Calu3 (cell line): Measurements from ENCODE around the gene FCHSD2. TPM values are rescaled to one million over a fixed set of nuclear protein-coding genes. Genes with fewer than 3 reads are reported as not detected.

Experiments
- BruUV-seq: library from RNA; stranded (reverse); fragments of 400-500 nt; replicated peaks from 2 replicates; lab custom pipeline; 2021; lab: Mats Ljungman, UMichigan
- CTCF ChIA-PET: fragments of 300-600 bp; sonication (Branson Sonifier 250); formaldehyde crosslinking; loops from one replicate; lab custom pipeline; 2022; ENCODE audit warnings: antibody characterized with exemption; lab: Charles Lee
- DNase-seq: peaks from one replicate; pipeline ENCODE4 v3.0.0; 2022
- H3K27ac Mint-ChIP-seq: one replicate; pipeline ENCODE4 v1.8.0; 2022; ENCODE audit warnings: mixed read lengths; ENCODE audit not compliant: unreplicated experiment
- H3K27me3 Mint-ChIP-seq: one replicate; pipeline ENCODE4 v1.8.0; 2022; ENCODE audit warnings: mixed read lengths; ENCODE audit not compliant: unreplicated experiment
- H3K36me3 Mint-ChIP-seq: one replicate; pipeline ENCODE4 v1.8.0; 2022; ENCODE audit warnings: mild to moderate bottlenecking, moderate library complexity, mixed read lengths; ENCODE audit not compliant: insufficient read depth, unreplicated experiment
- H3K4me1 Mint-ChIP-seq: one replicate; pipeline ENCODE4 v1.8.0; 2022; ENCODE audit warnings: mild to moderate bottlenecking, low read depth, mixed read lengths; ENCODE audit not compliant: unreplicated experiment
- H3K4me3 Mint-ChIP-seq: one replicate; pipeline ENCODE4 v1.8.0; 2022; ENCODE audit warnings: mild to moderate bottlenecking, low read depth, moderate library complexity, mixed read lengths; ENCODE audit not compliant: unreplicated experiment
- H3K9me3 Mint-ChIP-seq: one replicate; pipeline ENCODE4 v1.8.0; 2022; ENCODE audit warnings: low read depth, mixed read lengths; ENCODE audit not compliant: unreplicated experiment
- intact Hi-C: fragments of 100-400 bp; cut with micrococcal nuclease; formaldehyde crosslinking; loops from one replicate; pipeline ENCODE4 v1.10.0; 2022; ENCODE audit not compliant: unreplicated experiment
- total RNA-seq: library from RNA; stranded (reverse); gene quantifications from 2 replicates; pipeline ENCODE4 v1.2.3, GENCODE V29; 2022
- TF ChIP-seq, protein P1 (sequence below): fragments of 200-600 bp; IDR thresholded peaks from one replicate; pipeline ENCODE4 v1.8.0; 2022; ENCODE audit warnings: antibody characterized with exemption; ENCODE audit not compliant: unreplicated experiment

FCHSD2 gene
- total RNA-seq, 1 experiment from 2014 or later = 16.2 TPM

GRCh38 chr11:72951193-72951592 lies 190.9 kb downstream of the FCHSD2 start:
- Mint-ChIP-seq H3K4me3 (no peak overlapping the region), H3K4me1 (no peaks in the 10 kb centered on the region), H3K9me3 (no peaks in the 10 kb centered on the region), H3K27ac (no peak overlapping the region), H3K27me3 (no peaks in the 10 kb centered on the region), H3K36me3 (no peaks in the 10 kb centered on the region)
- CTCF ChIA-PET = no interaction called here
- TF ChIP-seq, protein P1, sequence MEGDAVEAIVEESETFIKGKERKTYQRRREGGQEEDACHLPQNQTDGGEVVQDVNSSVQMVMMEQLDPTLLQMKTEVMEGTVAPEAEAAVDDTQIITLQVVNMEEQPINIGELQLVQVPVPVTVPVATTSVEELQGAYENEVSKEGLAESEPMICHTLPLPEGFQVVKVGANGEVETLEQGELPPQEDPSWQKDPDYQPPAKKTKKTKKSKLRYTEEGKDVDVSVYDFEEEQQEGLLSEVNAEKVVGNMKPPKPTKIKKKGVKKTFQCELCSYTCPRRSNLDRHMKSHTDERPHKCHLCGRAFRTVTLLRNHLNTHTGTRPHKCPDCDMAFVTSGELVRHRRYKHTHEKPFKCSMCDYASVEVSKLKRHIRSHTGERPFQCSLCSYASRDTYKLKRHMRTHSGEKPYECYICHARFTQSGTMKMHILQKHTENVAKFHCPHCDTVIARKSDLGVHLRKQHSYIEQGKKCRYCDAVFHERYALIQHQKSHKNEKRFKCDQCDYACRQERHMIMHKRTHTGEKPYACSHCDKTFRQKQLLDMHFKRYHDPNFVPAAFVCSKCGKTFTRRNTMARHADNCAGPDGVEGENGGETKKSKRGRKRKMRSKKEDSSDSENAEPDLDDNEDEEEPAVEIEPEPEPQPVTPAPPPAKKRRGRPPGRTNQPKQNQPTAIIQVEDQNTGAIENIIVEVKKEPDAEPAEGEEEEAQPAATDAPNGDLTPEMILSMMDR = no peak
- BruUV-seq = no TSS peak
- intact Hi-C loops = no loop called here
- DNase-seq = no peak

DNA sequence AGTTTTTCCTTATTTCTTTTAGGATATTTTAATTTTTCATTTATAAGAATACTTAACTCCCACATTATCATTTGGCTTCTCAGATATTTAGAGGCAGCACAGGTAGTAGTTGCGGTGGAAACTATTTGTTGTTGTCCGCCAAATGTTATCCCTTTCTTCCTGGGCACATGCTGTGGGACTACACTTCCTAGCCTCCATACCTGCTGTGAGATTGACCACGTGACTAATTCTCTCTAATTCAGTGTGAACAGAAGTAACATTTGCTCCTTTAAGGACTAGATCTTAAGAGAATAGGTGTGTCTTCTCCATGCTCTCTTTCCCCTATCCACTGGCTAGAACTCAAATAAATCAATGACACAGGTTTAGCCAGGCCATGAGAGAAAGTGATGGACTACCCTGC lies 191.4 kb downstream of the FCHSD2 start:
- Mint-ChIP-seq H3K9me3 (no peaks in the 10 kb centered on the region), H3K4me3 (no peak overlapping the region), H3K4me1 (no peaks in the 10 kb centered on the region), H3K27me3 (no peaks in the 10 kb centered on the region), H3K36me3 (no peaks in the 10 kb centered on the region), H3K27ac (no peak overlapping the region)
- TF ChIP-seq, protein P1 = no peak
- DNase-seq = no peak
- intact Hi-C loops = no loop called here
- CTCF ChIA-PET = no interaction called here
- no TSS peak for BruUV-seq

DNA sequence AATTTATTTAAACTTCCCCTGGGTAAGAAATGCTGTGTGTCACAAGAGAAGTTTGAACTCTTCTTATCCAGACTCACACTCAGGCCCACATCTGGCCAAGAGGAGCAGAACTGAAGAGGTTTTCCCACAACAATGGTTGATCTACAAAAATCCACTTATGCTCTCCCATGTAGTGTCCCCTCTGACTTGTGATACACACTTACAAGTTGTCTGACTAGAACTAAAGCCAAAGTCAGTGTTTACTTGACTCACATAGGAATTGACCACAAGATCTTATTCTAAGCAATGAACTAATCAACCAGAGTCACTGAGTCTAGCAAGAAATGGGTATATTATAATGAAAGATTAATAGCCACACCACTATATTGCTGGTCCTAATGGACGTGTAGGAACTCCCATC lies 194.9 kb downstream of the FCHSD2 start:
- intact Hi-C loops = no loop called here
- no peak overlapping the region for H3K4me3 Mint-ChIP-seq
- H3K27me3 Mint-ChIP-seq = no peaks in the 10 kb centered on the region
- H3K4me1 Mint-ChIP-seq = no peaks in the 10 kb centered on the region
- no peak for DNase-seq
- no peak overlapping the region for H3K27ac Mint-ChIP-seq
- no peaks in the 10 kb centered on the region for H3K9me3 Mint-ChIP-seq
- CTCF ChIA-PET = no interaction called here
- H3K36me3 Mint-ChIP-seq = no peaks in the 10 kb centered on the region
- TF ChIP-seq, protein P1 = no peak
- no TSS peak for BruUV-seq

- H3K36me3 Mint-ChIP-seq = no peaks in the 10 kb centered on the region
- no peaks in the 10 kb centered on the region for H3K9me3 Mint-ChIP-seq
- CTCF ChIA-PET = no interaction called here
- H3K27ac Mint-ChIP-seq = no peak overlapping the region
- H3K4me1 Mint-ChIP-seq = no peaks in the 10 kb centered on the region
- intact Hi-C loops = no loop called here
- no TSS peak for BruUV-seq
- H3K27me3 Mint-ChIP-seq = no peaks in the 10 kb centered on the region
- TF ChIP-seq, protein P1 = no peak
- no peak overlapping the region for H3K4me3 Mint-ChIP-seq
- DNase-seq = no peak
These were observed 198.5 kb downstream of the FCHSD2 start for GRCh38 chr11:72943664-72944063.
